Kidney epithelial cell (primary cell): ENCODE results near the gene PPP1R27. TPM values are rescaled to one million over a fixed set of nuclear protein-coding genes. Genes with fewer than 3 reads are reported as not detected.

Experiments
- DNase-seq: peaks from one replicate; pipeline ENCODE4 v3.0.0-alpha.2; 2010; ENCODE audit warnings: low read depth
- H3K27me3 ChIP-seq: 2 replicates; pipeline ENCODE4 v1.6.0; 2011; ENCODE audit warnings: low read length; ENCODE audit not compliant: control insufficient read depth, insufficient read depth
- H3K36me3 ChIP-seq: 2 replicates; pipeline ENCODE4 v1.5.1; 2011; ENCODE audit warnings: low read length; ENCODE audit not compliant: control insufficient read depth, insufficient read depth
- H3K4me3 ChIP-seq: 2 replicates; pipeline ENCODE4 v1.5.1; 2011; ENCODE audit warnings: low read depth, mild to moderate bottlenecking, control low read depth, low read length
- CTCF ChIP-seq: IDR thresholded peaks from 2 replicates; pipeline ENCODE4 v1.5.1; 2011; ENCODE audit warnings: mild to moderate bottlenecking, moderate library complexity, low read length, control low read depth, inconsistent platforms; ENCODE audit not compliant: insufficient read depth, poor library complexity, severe bottlenecking
- total RNA-seq: library from RNA; depleted of rRNA; stranded (reverse); fragments of >200 nt; gene quantifications from 2 replicates; pipeline ENCODE4 v1.2.3, GENCODE V29; 2015

PPP1R27 gene
- total RNA-seq, 1 donor from 2014 or later, result 0.38 TPM

- no peak for DNase-seq
- Histone ChIP-seq H3K36me3 (no peaks in the 10 kb centered on the region), H3K4me3 (no peak overlapping the region), H3K27me3 (no peaks in the 10 kb centered on the region)
- no peak for TF ChIP-seq CTCF
These were observed 9.5 kb upstream of the PPP1R27 start for GRCh38 chr17:81844327-81844851.

- peaks cover 2% of the 10 kb centered on the region for H3K27me3 ChIP-seq
- no peak for TF ChIP-seq CTCF
- no peak for DNase-seq
- H3K4me3 ChIP-seq, result no peak overlapping the region
- no peaks in the 10 kb centered on the region for H3K36me3 ChIP-seq
These were observed 9.0 kb upstream of the PPP1R27 start for GRCh38 chr17:81843713-81844326.

- no peaks in the 10 kb centered on the region for H3K36me3 ChIP-seq
- peaks cover 2% of the 10 kb centered on the region for H3K27me3 ChIP-seq
- H3K4me3 ChIP-seq, result no peak overlapping the region
- DNase-seq, result no peak
- TF ChIP-seq CTCF, result no peak
These were observed 8.1 kb upstream of the PPP1R27 start for GRCh38 chr17:81842725-81843504.

- H3K36me3 ChIP-seq, result no peaks in the 10 kb centered on the region
- peaks cover 2% of the 10 kb centered on the region for H3K27me3 ChIP-seq
- TF ChIP-seq CTCF, result no peak
- no peak for DNase-seq
- no peak overlapping the region for H3K4me3 ChIP-seq
These were observed 7.5 kb upstream of the PPP1R27 start for GRCh38 chr17:81842378-81842724.

GRCh38 chr17:81841866-81842265 is 7.0 kb upstream of the PPP1R27 start:
- H3K4me3 ChIP-seq, result no peak overlapping the region
- TF ChIP-seq CTCF, result no peak
- DNase-seq, result no peak
- no peaks in the 10 kb centered on the region for H3K36me3 ChIP-seq
- H3K27me3 ChIP-seq, result peaks cover 2% of the 10 kb centered on the region
